IMR-90 (cell line): Measurements from ENCODE around the gene GNAS-AS1. TPM values are rescaled to one million over a fixed set of nuclear protein-coding genes. Genes with fewer than 3 reads are reported as not detected.

Experiments
- ATAC-seq: fragments of 200-7000 bp; cut with Tn5 transposase; 2 replicates; pipeline ENCODE4 v1.9.1; 2020; ENCODE audit warnings: low read depth, mild to moderate bottlenecking, moderate library complexity
- BruUV-seq: library from RNA; stranded (reverse); fragments of 400-500 nt; replicated peaks from 2 replicates; lab custom pipeline; 2021; lab: Mats Ljungman, UMichigan
- CTCF ChIA-PET: fragments of 300-600 bp; formaldehyde crosslinking; extraction: SDS; loops from one replicate; lab custom pipeline; 2021; ENCODE audit warnings: antibody characterized with exemption; lab: Yijun Ruan, JAX
- POLR2A ChIA-PET: fragments of 300-600 bp; sonication (Branson Sonifier 250); formaldehyde crosslinking; loops from one replicate; lab custom pipeline; 2022; ENCODE audit warnings: antibody characterized with exemption; ENCODE audit not compliant: unreplicated experiment; lab: Charles Lee
- DNase-seq: peaks from one replicate; pipeline ENCODE4 v3.0.0; 2013
- H2AFZ ChIP-seq: replicated peaks from 2 replicates; pipeline ENCODE3; 2013; ENCODE audit warnings: low read length, mild to moderate bottlenecking; ENCODE audit not compliant: poor library complexity
- H2AK5ac ChIP-seq: 2 replicates; pipeline ENCODE4 v1.6.1; 2013; ENCODE audit warnings: low read depth, low read length, inconsistent platforms
- H2AK9ac ChIP-seq: replicated peaks from 2 replicates; pipeline ENCODE3; 2013; ENCODE audit warnings: mild to moderate bottlenecking, low read depth, low read length, moderate library complexity; ENCODE audit not compliant: poor library complexity
- H2BK120ac ChIP-seq: 2 replicates; pipeline ENCODE4 v1.6.1; 2013; ENCODE audit warnings: low read depth, low read length, inconsistent platforms
- H2BK15ac ChIP-seq: 3 replicates; pipeline ENCODE4 v1.6.1; 2013; ENCODE audit warnings: low read depth, low read length, inconsistent platforms
- H2BK20ac ChIP-seq: 2 replicates; pipeline ENCODE4 v1.6.1; 2013; ENCODE audit warnings: low read depth, mild to moderate bottlenecking, inconsistent platforms, low read length, moderate library complexity
- H2BK5ac ChIP-seq: 2 replicates; pipeline ENCODE4 v1.6.1; 2013; ENCODE audit warnings: mild to moderate bottlenecking, low read depth, low read length, inconsistent platforms; ENCODE audit not compliant: poor library complexity, severe bottlenecking
- H3K14ac ChIP-seq: replicated peaks from 2 replicates; pipeline ENCODE4 v1.6.1; 2013; ENCODE audit warnings: low read depth, low read length, inconsistent platforms
- H3K18ac ChIP-seq: 2 replicates; pipeline ENCODE4 v1.6.1; 2013; ENCODE audit warnings: low read depth, low read length, control low read depth
- H3K23ac ChIP-seq: 2 replicates; pipeline ENCODE4 v1.6.1; 2013; ENCODE audit warnings: low read depth, low read length, inconsistent platforms
- H3K27ac ChIP-seq: 2 replicates; pipeline ENCODE4 v1.5.1; 2013; ENCODE audit warnings: mild to moderate bottlenecking, control low read depth, low read length; ENCODE audit not compliant: insufficient read depth
- H3K27me3 ChIP-seq: 2 replicates; pipeline ENCODE4 v1.6.1; 2013; ENCODE audit warnings: low read length; ENCODE audit not compliant: control insufficient read depth, insufficient read depth
- H3K36me3 ChIP-seq: 2 replicates; pipeline ENCODE4 v1.6.1; 2013; ENCODE audit warnings: low read length, mixed read lengths; ENCODE audit not compliant: control insufficient read depth, insufficient read depth
- H3K4ac ChIP-seq: 2 replicates; pipeline ENCODE4 v1.6.1; 2013; ENCODE audit warnings: low read depth, low read length, inconsistent platforms
- H3K4me1 ChIP-seq: 2 replicates; pipeline ENCODE4 v1.6.1; 2013; ENCODE audit warnings: low read length, mixed read lengths; ENCODE audit not compliant: control insufficient read depth, insufficient read depth
- H3K4me2 ChIP-seq: 2 replicates; pipeline ENCODE4 v1.6.1; 2013; ENCODE audit warnings: low read depth, mild to moderate bottlenecking, control low read depth, low read length, moderate library complexity
- H3K4me3 ChIP-seq: 2 replicates; pipeline ENCODE4 v1.5.1; 2013; ENCODE audit warnings: low read depth, mild to moderate bottlenecking, control low read depth, low read length, moderate library complexity; ENCODE audit not compliant: insufficient read depth
- H3K56ac ChIP-seq: 2 replicates; pipeline ENCODE4 v1.6.1; 2013; ENCODE audit warnings: low read length, inconsistent platforms; ENCODE audit not compliant: insufficient read depth; ENCODE audit errors: extremely low read depth
- H3K79me1 ChIP-seq, 2 experiments: 2 replicates each; pipeline ENCODE4 v1.6.1; 2013; ENCODE audit warnings: low read length in 2 of 2, inconsistent platforms in 1 of 2, low read depth in 1 of 2
- H3K9ac ChIP-seq: 2 replicates; pipeline ENCODE4 v1.6.1; 2013; ENCODE audit warnings: low read depth, low read length, control low read depth
- H3K9me1 ChIP-seq: 2 replicates; pipeline ENCODE4 v1.6.1; 2013; ENCODE audit warnings: low read length, inconsistent platforms; ENCODE audit not compliant: insufficient read depth
- H3K9me3 ChIP-seq: 2 replicates; pipeline ENCODE4 v1.6.1; 2013; ENCODE audit warnings: low read length; ENCODE audit not compliant: control insufficient read depth, insufficient read depth
- H4K20me1 ChIP-seq: 2 replicates; pipeline ENCODE4 v1.6.1; 2013; ENCODE audit warnings: low read length, inconsistent platforms; ENCODE audit not compliant: insufficient read depth
- H4K5ac ChIP-seq: 2 replicates; pipeline ENCODE4 v1.6.1; 2013; ENCODE audit warnings: mild to moderate bottlenecking, low read depth, low read length, control low read depth
- H4K8ac ChIP-seq, 2 experiments: 2 replicates each; pipeline ENCODE4 v1.6.1; 2013; ENCODE audit warnings: low read depth in 2 of 2, low read length in 2 of 2, control low read depth in 1 of 2, inconsistent platforms in 1 of 2
- H4K91ac ChIP-seq: 2 replicates; pipeline ENCODE4 v1.6.1; 2013; ENCODE audit warnings: low read depth, low read length, inconsistent platforms; ENCODE audit not compliant: insufficient read depth
- CEBPB ChIP-seq: IDR thresholded peaks from 2 replicates; pipeline ENCODE4 v1.6.1; 2012; ENCODE audit warnings: low read depth, low read length, improper control_type of control experiment
- CHD1 ChIP-seq: IDR thresholded peaks from 2 replicates; pipeline ENCODE4 v1.6.1; 2012; ENCODE audit warnings: low read depth, low read length, improper control_type of control experiment
- ELK1 ChIP-seq: fragments of 150-350 bp; IDR thresholded peaks from 2 replicates; pipeline ENCODE4 v1.6.1; 2016; ENCODE audit warnings: low read depth, mild to moderate bottlenecking, low read length, moderate library complexity, borderline replicate concordance
- MXI1 ChIP-seq: IDR thresholded peaks from 2 replicates; pipeline ENCODE4 v1.6.1; 2012; ENCODE audit warnings: low read depth, mild to moderate bottlenecking, low read length, moderate library complexity, borderline replicate concordance
- NFE2L2 ChIP-seq: fragments of 150-350 bp; IDR thresholded peaks from 2 replicates; pipeline ENCODE4 v1.6.1; 2016; ENCODE audit warnings: low read depth, mild to moderate bottlenecking, low read length
- WGBS, 2 experiments: methylation state at CpG; one replicate each; pipeline versions ENCODE4 v1.1.5 to v1.1.7; 2013; ENCODE audit warnings: missing lambda C conversion rate in 2 of 2; ENCODE audit not compliant: insufficient read length in 1 of 2; ENCODE audit errors: extremely low coverage in 2 of 2; 5-methylcytosine and 5-hydroxymethylcytosine counted together
- dilution Hi-C: fragments of 300-500 bp; cut with HindIII; formaldehyde crosslinking; loops from one replicate; pipeline ENCODE4 v1.14.3; 2018; ENCODE audit warnings: low sequenced_read_pairs; ENCODE audit not compliant: unreplicated experiment
- in situ Hi-C: fragments of 300-500 bp; cut with MboI; formaldehyde crosslinking; loops from 3 replicates; pipeline ENCODE4 v1.14.3; 2019; ENCODE audit warnings: low sequenced_read_pairs, inconsistent platforms, mixed read lengths
- intact Hi-C: fragments of 100-400 bp; cut with micrococcal nuclease; formaldehyde crosslinking; loops from 2 replicates; pipeline ENCODE4 v1.10.0; 2022
- polyA plus RNA-seq, 3 experiments: library from polyadenylated mRNA; depleted of rRNA; stranded (reverse); fragments of >200 nt; gene quantifications; 2 replicates each; pipeline ENCODE4 v1.2.3, GENCODE V29; 2012; ENCODE audit warnings: low replicate concordance in 1 of 3
- total RNA-seq: library from RNA; depleted of rRNA; stranded (reverse); fragments of >200 nt; gene quantifications from 2 replicates; pipeline ENCODE4 v1.2.3, GENCODE V29; 2012

Gene GNAS-AS1
- total and polyA plus RNA-seq, 2 of the 4 experiments (the other 2 are of a cell fraction) = 0.54 to 0.60 TPM

GRCh38 chr20:58883241-58883691 is 32.6 kb upstream of the GNAS-AS1 start:
- no peak overlapping the region for H4K5ac ChIP-seq
- no peaks in the 10 kb centered on the region for H3K4me1 ChIP-seq
- H2BK5ac ChIP-seq = no peak overlapping the region
- peak overlapping the region; percentile 17 for H2AK9ac ChIP-seq
- no peak for TF ChIP-seq NFE2L2
- no peak for TF ChIP-seq CHD1
- no peak for TF ChIP-seq CEBPB
- TF ChIP-seq MXI1 = no peak
- no peak for TF ChIP-seq ELK1
- BruUV-seq = no TSS peak
- H3K23ac ChIP-seq = no peak overlapping the region
- ATAC-seq (no peak), DNase-seq (no peak)
- no peaks in the 10 kb centered on the region for H3K36me3 ChIP-seq
- ChIA-PET CTCF (interaction anchor here (1.6 kb wide), 1 partner anchor 13 kb away, joined by 3 read pairs; no protein-coding TSS in a partner anchor), POLR2A (interaction anchor here (0.6 kb wide), 1 partner anchor 210 kb away, joined by 4 read pairs; no protein-coding TSS in a partner anchor)
- H4K20me1 ChIP-seq = no peaks in the 10 kb centered on the region
- no peak overlapping the region for H2BK15ac ChIP-seq
- no peaks in the 10 kb centered on the region; the same call in 1 of the 2 replicates for H3K9me3 ChIP-seq
- H3K27ac ChIP-seq = no peak overlapping the region
- no peak overlapping the region for H3K9ac ChIP-seq
- no peak overlapping the region for H2BK20ac ChIP-seq
- peaks cover 0 to 3% of the 10 kb centered on the region in 2 experiments; a peak in 1 of 4 replicates for H3K79me1 ChIP-seq
- no peak overlapping the region for H4K8ac ChIP-seq
- dilution Hi-C loops (no loop called here), in situ Hi-C loops (no loop called here), intact Hi-C loops (no loop called here)
- no peak overlapping the region for H4K91ac ChIP-seq
- H2AK5ac ChIP-seq = no peak overlapping the region
- H3K4ac ChIP-seq = no peak overlapping the region
- no peak overlapping the region for H3K18ac ChIP-seq
- WGBS, 2 experiments = 80% methylated on average over 1 of the region's 9 CpGs; no CpG with 5 or more reads in 1 of the 2 experiments
- H3K14ac ChIP-seq = no peak overlapping the region
- peaks cover 18% of the 10 kb centered on the region for H3K27me3 ChIP-seq
- H3K9me1 ChIP-seq = no peaks in the 10 kb centered on the region
- H2BK120ac ChIP-seq = no peak overlapping the region
- H3K56ac ChIP-seq = no peak overlapping the region
- H2AFZ ChIP-seq = no peak overlapping the region
- H3K4me3 ChIP-seq = no peak overlapping the region
- H3K4me2 ChIP-seq = no peak overlapping the region
